C4-2B (cell line): ENCODE measurements around the gene DUOXA2.

Source experiments
- CTCF ChIP-seq: fragments of 450-650 bp; conservative IDR thresholded peaks from 2 replicates; pipeline ENCODE4 v1.5.1; 2017; ENCODE audit warnings: mild to moderate bottlenecking
- ZFX ChIP-seq: fragments of 450-650 bp; IDR thresholded peaks from 2 replicates; pipeline ENCODE4 v1.6.1; 2017

- TF ChIP-seq CTCF = no peak
- TF ChIP-seq ZFX = no peak
These were observed 20.3 kb upstream of the DUOXA2 start for GRCh38 chr15:45093622-45094357.
